Neural cell (in vitro differentiated cells): Measurements from ENCODE around the gene PTPRT. TPM values are rescaled to one million over a fixed set of nuclear protein-coding genes. Genes with fewer than 3 reads are reported as not detected.

Experiments used
- H2AFZ ChIP-seq: fragments of 200-600, 300-800 bp; sonication (generic), shearing (Covaris generic); 2 replicates; pipeline ENCODE4 v1.6.0; 2014; ENCODE audit warnings: low read depth, mild to moderate bottlenecking, antibody characterized with exemption, low read length, moderate library complexity
- H3F3A ChIP-seq: fragments of 200-600 bp; shearing (Covaris generic); 2 replicates; pipeline ENCODE4 v1.6.1; 2016; ENCODE audit warnings: mild to moderate bottlenecking, moderate library complexity, mixed read lengths, antibody characterized with exemption, low read length; ENCODE audit not compliant: insufficient read depth, poor library complexity, severe bottlenecking
- H3K27ac ChIP-seq: fragments of 200-600, 300-800 bp; sonication (generic), shearing (Covaris generic); 2 replicates; pipeline ENCODE4 v1.5.1; 2014; ENCODE audit warnings: mild to moderate bottlenecking, low read length, moderate library complexity
- H3K27me3 ChIP-seq: fragments of 300-800, 200-600 bp; sonication (generic), shearing (Covaris generic); 2 replicates; pipeline ENCODE4 v1.6.0; 2014; ENCODE audit warnings: mild to moderate bottlenecking, low read depth, low read length, moderate library complexity; ENCODE audit not compliant: insufficient read depth
- H3K36me3 ChIP-seq: fragments of 300-800, 200-600 bp; sonication (generic), shearing (Covaris generic); 2 replicates; pipeline ENCODE4 v1.5.1; 2014; ENCODE audit warnings: mild to moderate bottlenecking, antibody characterized with exemption, low read length, moderate library complexity; ENCODE audit not compliant: insufficient read depth
- H3K4me2 ChIP-seq: fragments of 300-800, 200-600 bp; sonication (generic), shearing (Covaris generic); 2 replicates; pipeline ENCODE4 v1.6.0; 2014; ENCODE audit warnings: mild to moderate bottlenecking, low read length
- H3K4me3 ChIP-seq: fragments of 300-800, 200-600 bp; sonication (generic), shearing (Covaris generic); 2 replicates; pipeline ENCODE4 v1.5.1; 2014; ENCODE audit warnings: mild to moderate bottlenecking, low read length, moderate library complexity
- H3K79me2 ChIP-seq: fragments of 200-600 bp; shearing (Covaris generic); replicated peaks from 2 replicates; pipeline ENCODE4 v1.6.0; 2014; ENCODE audit warnings: mild to moderate bottlenecking, low read length, moderate library complexity; ENCODE audit not compliant: insufficient read depth
- H3K9ac ChIP-seq: fragments of 300-800, 200-600 bp; sonication (generic), shearing (Covaris generic); 2 replicates; pipeline ENCODE4 v1.6.1; 2016; ENCODE audit warnings: mild to moderate bottlenecking, low read length, mixed read lengths
- H3K9me2 ChIP-seq: fragments of 200-600 bp; shearing (Covaris generic); 2 replicates; pipeline ENCODE4 v1.6.1; 2016; ENCODE audit warnings: mild to moderate bottlenecking, low read length, mixed read lengths; ENCODE audit not compliant: insufficient read depth
- H3K9me3 ChIP-seq: fragments of 200-600, 300-800 bp; sonication (generic), shearing (Covaris generic); 2 replicates; pipeline ENCODE4 v1.6.1; 2016; ENCODE audit warnings: mild to moderate bottlenecking, mixed run types, low read length, moderate library complexity, mixed read lengths
- H4K20me1 ChIP-seq: fragments of 200-600 bp; shearing (Covaris generic); 2 replicates; pipeline ENCODE4 v1.6.1; 2016; ENCODE audit warnings: mild to moderate bottlenecking, mixed run types; ENCODE audit not compliant: insufficient read depth
- CTCF ChIP-seq: fragments of 450-650 bp; IDR thresholded peaks from 2 replicates; pipeline ENCODE4 v1.5.1; 2014; ENCODE audit warnings: antibody characterized with exemption, mild to moderate bottlenecking, moderate library complexity; ENCODE audit not compliant: poor library complexity, severe bottlenecking
- EP300 ChIP-seq: fragments of 450-650 bp; conservative IDR thresholded peaks from 2 replicates; pipeline ENCODE4 v1.6.1; 2014; ENCODE audit warnings: antibody characterized with exemption, mild to moderate bottlenecking, moderate library complexity; ENCODE audit not compliant: poor library complexity, severe bottlenecking
- EZH2 ChIP-seq: fragments of 200-600, 300-800 bp; shearing (Covaris generic), sonication (generic); IDR thresholded peaks from 2 replicates; pipeline ENCODE4 v1.6.1; 2014; ENCODE audit warnings: antibody characterized with exemption, low read length, borderline replicate concordance, mild to moderate bottlenecking; ENCODE audit not compliant: insufficient read depth, poor library complexity, severe bottlenecking
- MXI1 ChIP-seq: fragments of 450-650 bp; conservative IDR thresholded peaks from 2 replicates; pipeline ENCODE4 v1.6.1; 2014; ENCODE audit warnings: antibody characterized with exemption, mild to moderate bottlenecking; ENCODE audit not compliant: poor library complexity, severe bottlenecking
- POLR2AphosphoS5 ChIP-seq: IDR thresholded peaks from 2 replicates; pipeline ENCODE4 v1.6.1; 2012
- RAD21 ChIP-seq: fragments of 450-650 bp; conservative IDR thresholded peaks from 2 replicates; pipeline ENCODE4 v1.6.1; 2014; ENCODE audit warnings: antibody characterized with exemption, mild to moderate bottlenecking, moderate library complexity
- REST ChIP-seq: IDR thresholded peaks from 2 replicates; pipeline ENCODE4 v1.6.1; 2012; ENCODE audit warnings: borderline replicate concordance
- SMC3 ChIP-seq: fragments of 450-650 bp; conservative IDR thresholded peaks from 2 replicates; pipeline ENCODE4 v1.6.1; 2014; ENCODE audit warnings: antibody characterized with exemption, mild to moderate bottlenecking, moderate library complexity; ENCODE audit not compliant: poor library complexity
- TAF1 ChIP-seq: IDR thresholded peaks from 2 replicates; pipeline ENCODE4 v1.6.1; 2012; ENCODE audit warnings: low read depth
- polyA plus RNA-seq: library from polyadenylated mRNA; depleted of rRNA; stranded (reverse); fragments of >200 nt; gene quantifications from 2 replicates; pipeline ENCODE4 v1.2.3, GENCODE V29; 2014

Gene PTPRT
- polyA plus RNA-seq, 1 donor from 2014 or later: 9.2 TPM

GRCh38 chr20:42130810-42131596 lies 1058.7 kb downstream of the PTPRT start:
- no peak overlapping the region for H2AFZ ChIP-seq
- H4K20me1 ChIP-seq: no peaks in the 10 kb centered on the region
- H3K27ac ChIP-seq: no peak overlapping the region
- TF ChIP-seq MXI1 (no peak), EZH2 (no peak)
- H3K4me2 ChIP-seq: no peak overlapping the region
- H3K9me3 ChIP-seq: no peaks in the 10 kb centered on the region
- no peaks in the 10 kb centered on the region for H3F3A ChIP-seq
- no peaks in the 10 kb centered on the region for H3K36me3 ChIP-seq
- H3K4me3 ChIP-seq: no peak overlapping the region
- no peaks in the 10 kb centered on the region for H3K79me2 ChIP-seq
- H3K27me3 ChIP-seq: no peaks in the 10 kb centered on the region
- no peaks in the 10 kb centered on the region for H3K9me2 ChIP-seq
- no peak overlapping the region for H3K9ac ChIP-seq

- H3K9me3 ChIP-seq: no peaks in the 10 kb centered on the region
- no peak overlapping the region for H2AFZ ChIP-seq
- no peak overlapping the region for H3K4me2 ChIP-seq
- no peaks in the 10 kb centered on the region for H3K9me2 ChIP-seq
- no peaks in the 10 kb centered on the region for H3K27me3 ChIP-seq
- H4K20me1 ChIP-seq: no peaks in the 10 kb centered on the region
- no peak overlapping the region for H3K4me3 ChIP-seq
- H3K79me2 ChIP-seq: no peaks in the 10 kb centered on the region
- no peak overlapping the region for H3K9ac ChIP-seq
- no peaks in the 10 kb centered on the region for H3F3A ChIP-seq
- no peak overlapping the region for H3K27ac ChIP-seq
- TF ChIP-seq EZH2 (no peak), CTCF (no peak), RAD21 (no peak), EP300 (no peak), TAF1 (no peak), REST (no peak), SMC3 (no peak), POLR2AphosphoS5 (no peak), MXI1 (no peak)
- no peaks in the 10 kb centered on the region for H3K36me3 ChIP-seq
Observed at GRCh38 chr20:42125426-42125825, 1064.3 kb downstream of the PTPRT start.
